Renal pelvis (tissue), 4 donors: ENCODE measurements around the gene NT5DC3. TPM values are rescaled to one million over a fixed set of nuclear protein-coding genes. Genes with fewer than 3 reads are reported as not detected.
"Not testable (repeated sequence)": the region's sequence is repeated elsewhere in the genome, so short reads cannot be mapped to it uniquely, and the experiment has no call there.

Source experiments
- DNase-seq: peaks from one replicate; pipeline ENCODE4 v3.0.0-alpha.2; 2013
- polyA plus RNA-seq, 3 donors: library from polyadenylated mRNA; unstranded; fragments of 120-200 nt; gene quantifications; one replicate each; pipeline ENCODE4 v1.2.1, GENCODE V29; 2013; ENCODE audit not compliant: insufficient read length in 3 of 3

NT5DC3 gene
- polyA plus RNA-seq, 3 donors, result 4.1 to 8.5 (median 8.5) TPM

DNA sequence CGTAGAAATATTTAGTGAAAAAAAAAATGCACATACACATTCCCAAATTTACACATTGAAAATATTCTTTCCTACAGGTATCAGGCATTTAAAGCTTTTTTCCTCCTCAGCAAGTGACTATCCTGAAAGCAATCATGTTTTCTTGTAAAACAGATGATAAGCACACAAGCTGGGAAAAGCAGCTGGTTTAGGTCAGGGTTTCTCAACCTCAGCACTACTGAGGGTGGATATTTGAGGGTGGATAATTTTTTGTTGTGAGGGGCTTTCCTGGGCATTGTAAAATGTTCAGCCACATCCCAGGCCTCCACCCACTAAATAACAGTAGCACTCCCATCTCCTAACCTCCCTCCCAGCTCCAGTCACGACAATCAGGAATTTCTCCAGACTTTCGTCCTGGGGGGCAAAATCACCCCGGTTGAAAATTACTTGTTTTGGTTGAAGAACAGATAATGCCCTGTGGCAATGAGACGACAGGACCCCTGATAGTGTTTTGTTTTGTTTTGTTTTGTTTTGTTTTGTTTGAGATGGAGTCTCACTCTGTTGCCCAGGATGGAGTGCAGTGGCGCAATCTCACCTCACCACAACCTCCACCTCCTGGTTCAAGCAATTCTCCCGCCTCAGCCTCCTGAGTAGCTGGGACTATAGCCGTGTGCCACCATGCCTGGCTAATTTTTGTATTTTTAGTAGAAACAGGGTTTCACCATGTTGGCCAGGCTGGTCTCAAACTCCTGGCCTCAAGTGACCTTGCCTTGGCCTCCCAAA lies 15.0 kb upstream of the NT5DC3 start:
- DNase-seq, result no peak

DNA sequence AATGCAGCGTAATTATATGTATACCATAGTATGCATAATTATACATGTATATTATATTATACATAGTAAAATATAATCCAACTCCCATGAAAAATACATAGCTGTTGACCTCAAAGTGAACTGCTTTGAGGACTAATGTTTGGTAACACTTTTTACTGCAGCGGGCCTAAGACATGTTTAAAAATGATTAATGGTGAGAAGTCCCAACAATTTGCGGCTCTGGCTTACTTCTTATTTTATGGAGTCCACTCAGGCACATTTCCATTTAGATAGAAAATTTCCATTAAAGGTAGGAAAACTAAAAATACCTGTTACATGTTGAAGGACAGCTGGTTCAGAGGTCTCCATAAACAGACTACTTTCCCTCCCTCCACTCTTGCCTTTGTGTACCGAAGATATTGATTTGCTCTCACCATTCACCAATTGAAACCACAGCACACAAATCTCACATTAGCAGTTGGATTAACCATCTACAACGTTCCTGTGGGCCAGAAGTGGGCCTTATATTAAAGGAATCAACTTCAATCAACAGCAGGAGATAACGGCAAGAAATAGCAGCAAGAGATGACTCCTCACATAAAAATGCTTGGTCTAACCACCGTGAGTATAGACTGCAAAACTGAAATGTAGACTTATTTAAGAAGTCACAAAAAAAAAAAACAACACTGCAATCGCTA lies 14.1 kb upstream of the NT5DC3 start:
- DNase-seq, result no peak

- no peak for DNase-seq
Observed at GRCh38 chr12:103854372-103854973, 13.4 kb upstream of the NT5DC3 start.

DNA sequence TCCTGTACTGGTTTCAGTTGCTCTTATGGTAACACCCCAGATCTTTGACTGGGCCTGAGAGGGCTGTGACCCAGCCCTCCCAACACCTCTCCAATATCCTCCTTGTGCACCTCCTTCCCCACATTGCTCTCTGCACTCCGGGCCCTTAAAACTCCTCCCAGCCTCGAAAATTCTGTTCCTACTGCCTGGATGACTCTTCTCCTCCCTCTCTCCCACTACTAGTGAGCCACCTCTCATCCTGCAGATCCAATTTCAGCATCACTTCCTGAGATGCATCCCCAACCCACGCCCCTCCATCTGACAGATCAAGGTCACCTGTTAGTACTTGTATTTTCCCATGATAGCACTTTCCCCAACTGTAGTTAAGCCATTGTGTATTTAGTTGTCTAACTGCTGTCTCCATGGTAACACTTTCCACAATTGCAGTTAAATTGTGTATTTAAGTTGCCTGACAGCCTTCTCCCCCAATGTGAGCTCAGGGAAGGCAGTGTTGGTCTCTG lies 11.5 kb upstream of the NT5DC3 start:
- peak; percentile 42 for DNase-seq

- no peak for DNase-seq
Observed at GRCh38 chr12:103851127-103851526, 10.1 kb upstream of the NT5DC3 start.

GRCh38 chr12:103850429-103850828 lies 9.4 kb upstream of the NT5DC3 start:
- DNase-seq, result no peak

DNA sequence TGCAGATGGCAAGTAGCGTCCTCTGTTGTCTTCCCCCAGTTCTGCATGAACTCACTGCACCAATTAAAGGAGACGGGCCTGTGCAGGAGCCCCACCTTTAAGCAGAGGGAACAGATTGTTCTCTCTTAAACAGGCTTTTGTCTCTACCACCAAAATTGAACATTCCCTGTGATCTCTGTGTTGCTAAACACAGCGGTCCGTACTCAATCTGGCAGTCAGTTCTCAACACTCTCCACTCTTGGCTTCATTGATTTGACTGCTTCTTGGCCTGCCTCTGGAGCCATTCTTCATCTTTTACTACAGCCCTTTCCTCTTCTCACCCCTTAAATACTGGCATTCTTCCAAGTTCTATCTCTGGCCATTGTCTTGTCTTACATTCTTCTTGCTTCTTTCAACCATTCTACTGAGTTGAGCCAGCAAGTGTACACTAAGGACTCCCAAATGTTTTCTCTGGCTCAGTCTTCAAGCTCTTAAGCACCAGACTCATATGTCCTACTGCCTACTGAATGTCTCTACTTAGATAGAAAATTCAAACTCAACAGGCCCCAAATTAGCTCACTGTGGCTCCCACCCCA lies 8.0 kb upstream of the NT5DC3 start:
- DNase-seq, result no peak

DNA sequence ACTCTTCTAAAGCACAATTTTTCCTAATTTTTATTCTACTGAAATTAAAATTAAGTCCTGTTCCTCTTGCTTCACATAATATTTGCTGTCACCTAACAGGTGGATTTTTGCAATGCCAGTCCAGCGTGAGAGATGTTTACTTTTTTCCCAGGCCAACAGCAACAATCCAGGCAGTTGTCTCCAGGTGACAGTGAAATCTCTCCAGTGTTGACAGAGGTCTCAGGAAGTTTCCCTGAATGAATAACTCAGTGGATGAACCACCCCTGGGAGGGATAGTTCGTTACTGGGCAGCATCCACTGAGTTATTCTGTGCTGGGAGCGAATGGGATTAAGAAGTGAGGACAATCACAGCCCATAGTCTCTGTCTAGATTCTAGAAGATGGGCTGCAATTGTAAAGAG lies 7.1 kb upstream of the NT5DC3 start:
- no peak for DNase-seq

- DNase-seq, result no peak
Observed at GRCh38 chr12:103846415-103846814, 5.4 kb upstream of the NT5DC3 start.

DNA sequence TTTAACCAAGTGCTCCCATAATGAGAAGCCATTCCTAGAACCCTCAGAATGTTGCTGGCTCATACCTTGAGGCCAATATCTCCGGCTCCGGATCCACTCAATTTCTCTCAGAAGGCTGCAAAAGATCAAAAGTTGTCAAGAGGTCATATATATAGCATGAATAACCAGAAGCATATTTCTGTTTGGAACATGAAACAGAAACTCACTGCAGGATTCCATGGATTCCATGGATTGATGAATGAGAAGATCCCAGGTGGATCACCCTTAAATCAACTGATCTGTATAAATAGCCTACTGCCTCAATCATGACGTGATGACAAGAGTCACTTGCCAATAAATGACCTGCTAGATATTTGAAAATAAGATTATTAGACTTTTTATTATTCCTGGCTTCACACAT lies 3.3 kb upstream of the NT5DC3 start:
- no peak for DNase-seq

DNA sequence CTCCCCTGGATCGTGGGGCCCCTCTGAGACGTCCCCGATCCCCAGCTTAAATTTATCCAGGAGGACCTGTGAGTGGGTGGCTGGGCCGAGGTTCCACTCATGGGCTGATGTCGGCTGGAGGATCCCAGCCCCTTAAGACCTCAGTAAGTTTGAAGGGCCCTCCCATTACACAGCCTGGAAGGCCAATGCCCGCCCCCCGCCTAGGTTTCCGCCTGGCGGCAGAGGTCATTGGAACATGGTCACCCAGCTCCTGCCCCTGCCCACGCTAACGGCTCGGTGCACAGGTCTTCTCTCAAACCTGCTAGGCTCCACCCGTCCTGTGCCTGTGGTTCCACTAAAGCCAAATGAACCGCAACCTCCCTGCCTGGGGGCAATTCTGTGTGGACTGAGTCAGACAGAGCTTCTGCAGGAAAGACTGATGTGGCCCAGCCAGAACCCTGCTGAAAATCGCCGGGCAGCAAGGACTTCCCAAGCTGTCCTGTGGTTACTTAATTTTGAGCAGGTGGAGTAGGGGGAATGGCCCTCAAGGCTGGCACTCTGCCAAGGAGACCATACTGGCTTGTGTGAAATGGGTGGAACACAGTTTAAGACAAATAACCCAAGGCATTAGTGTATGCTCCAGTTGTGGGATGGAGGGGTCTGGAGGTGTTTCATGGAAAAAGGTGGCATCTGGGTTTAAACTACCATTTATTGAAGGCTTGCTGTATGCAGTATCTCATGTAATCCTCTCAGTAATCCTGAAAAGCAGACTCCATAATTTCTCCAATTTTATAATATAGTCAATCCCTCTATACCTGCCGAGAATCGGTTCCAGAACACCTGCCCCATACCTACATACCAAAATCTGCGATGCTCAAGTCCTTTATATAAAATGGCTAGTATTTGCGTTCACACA lies 903 bp upstream of the NT5DC3 start:
- peak; percentile 65 for DNase-seq

- peak; percentile 24 for DNase-seq
Observed at GRCh38 chr12:103840462-103840875, 565 bp downstream of the NT5DC3 start.

DNA sequence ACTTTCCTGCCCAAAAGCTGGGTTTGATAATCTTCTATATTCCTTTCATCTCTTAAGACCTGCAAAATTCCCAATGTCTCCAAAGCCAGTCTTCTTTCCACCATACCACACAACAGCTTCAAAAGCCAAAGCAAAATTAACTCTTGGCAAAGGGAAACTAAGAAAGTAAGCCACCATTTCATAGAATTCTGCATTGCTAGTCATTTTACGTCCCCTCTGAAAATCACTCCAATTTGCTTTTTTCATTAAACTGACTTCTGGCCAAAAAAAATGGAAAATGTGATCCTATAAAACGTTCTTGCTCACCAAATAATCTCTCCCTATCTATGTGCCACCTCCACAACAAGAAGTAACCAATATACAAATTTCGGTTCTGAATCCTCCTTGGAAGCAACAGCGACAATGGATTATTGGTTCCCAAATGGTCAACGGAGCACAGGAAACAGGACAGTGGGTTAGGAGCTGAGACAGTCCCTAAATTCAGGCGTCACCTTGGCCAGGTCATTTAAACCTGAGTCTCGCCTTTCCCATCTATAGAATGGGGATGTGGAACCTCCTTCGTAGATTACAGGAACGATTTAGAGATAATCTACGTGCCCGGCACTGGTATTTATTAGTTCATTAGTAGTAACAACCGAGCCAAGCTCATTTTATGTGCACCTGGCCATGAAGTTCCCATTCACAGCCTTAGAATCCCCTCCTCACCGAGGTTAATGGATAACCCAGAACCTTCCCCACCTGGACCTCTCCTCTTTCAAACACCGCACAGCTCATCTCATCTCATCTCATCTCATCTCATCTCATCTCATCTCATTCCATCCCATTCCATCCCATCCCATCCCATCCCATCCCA lies 1.2 kb downstream of the NT5DC3 start:
- no peak for DNase-seq

DNA sequence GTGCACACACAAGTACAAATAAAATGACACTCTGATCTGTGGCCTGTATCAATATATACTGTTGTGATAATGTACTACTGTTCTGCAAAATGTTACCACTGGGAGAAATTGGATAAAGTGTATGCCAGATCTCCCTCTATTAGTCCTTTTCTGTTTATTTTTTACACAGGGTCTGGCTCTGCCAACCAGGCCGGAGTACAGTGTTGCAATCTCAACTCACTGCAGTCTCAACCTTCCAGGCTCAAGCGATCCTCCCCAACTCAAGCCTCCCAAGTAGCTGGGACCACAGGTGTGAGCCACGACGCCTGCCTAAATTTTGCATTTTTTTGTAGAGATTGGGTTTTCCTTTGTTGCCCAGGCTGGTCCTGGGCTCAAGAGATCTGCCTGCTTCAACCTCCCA lies 1.9 kb downstream of the NT5DC3 start:
- no peak for DNase-seq

DNA sequence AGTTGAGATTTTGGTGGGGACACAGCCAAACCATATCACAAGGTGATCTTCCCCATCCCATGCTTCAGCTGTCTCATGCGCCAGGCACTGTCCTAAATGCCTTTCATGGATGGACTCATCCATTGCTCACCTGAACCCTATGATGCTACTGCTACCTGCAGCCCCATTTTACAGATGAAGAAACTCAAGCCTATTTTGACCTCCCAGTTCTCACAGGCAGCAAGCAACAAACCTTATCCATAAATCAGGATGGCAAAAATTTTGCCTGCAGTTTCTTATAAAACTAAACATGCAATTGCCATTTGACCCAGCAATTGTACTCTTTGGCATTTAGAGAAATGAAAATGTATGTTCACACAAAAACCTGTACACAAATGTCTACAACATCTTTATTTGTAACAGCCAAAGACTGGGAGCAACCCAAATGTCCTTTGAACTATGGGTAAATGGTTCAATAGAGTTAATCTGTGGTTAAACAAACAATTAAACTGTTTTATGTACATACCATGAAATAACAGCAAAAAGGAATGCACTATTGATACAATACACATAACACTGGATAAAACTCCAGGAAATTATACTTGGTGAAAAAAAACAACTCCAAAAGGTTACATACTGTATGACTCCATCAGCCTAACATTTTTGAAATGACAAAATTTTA lies 2.6 kb downstream of the NT5DC3 start:
- DNase-seq, result no peak

GRCh38 chr12:103836345-103836744 lies 4.7 kb downstream of the NT5DC3 start:
- no peak for DNase-seq

DNA sequence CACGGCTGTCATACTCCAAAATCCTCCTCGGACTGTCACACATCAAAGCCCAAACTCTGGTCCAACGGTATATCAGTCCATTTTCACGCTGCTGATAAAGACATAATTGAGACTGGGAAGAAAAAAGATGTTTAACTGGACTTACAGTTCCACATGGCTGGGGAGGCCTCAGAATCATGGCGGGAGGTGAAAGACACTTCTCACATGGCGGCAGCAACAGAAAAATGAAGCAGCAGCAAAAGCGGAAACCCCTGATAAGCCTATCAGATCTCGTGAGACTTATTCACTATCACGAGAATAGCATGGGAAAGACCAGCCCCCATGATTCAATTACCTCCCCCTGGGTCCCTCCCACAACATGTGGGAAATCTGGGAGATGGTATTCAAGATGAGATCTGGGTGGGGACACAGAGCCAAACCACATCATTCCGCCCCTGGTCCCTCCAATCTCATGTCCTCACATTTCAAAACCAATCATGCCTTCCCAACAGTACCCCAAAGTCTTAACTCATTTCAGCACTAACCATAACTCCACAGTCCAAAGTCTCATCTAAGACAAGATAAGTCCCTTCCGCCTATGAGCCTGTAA lies 5.2 kb downstream of the NT5DC3 start:
- not testable (repeated sequence) for DNase-seq

DNA sequence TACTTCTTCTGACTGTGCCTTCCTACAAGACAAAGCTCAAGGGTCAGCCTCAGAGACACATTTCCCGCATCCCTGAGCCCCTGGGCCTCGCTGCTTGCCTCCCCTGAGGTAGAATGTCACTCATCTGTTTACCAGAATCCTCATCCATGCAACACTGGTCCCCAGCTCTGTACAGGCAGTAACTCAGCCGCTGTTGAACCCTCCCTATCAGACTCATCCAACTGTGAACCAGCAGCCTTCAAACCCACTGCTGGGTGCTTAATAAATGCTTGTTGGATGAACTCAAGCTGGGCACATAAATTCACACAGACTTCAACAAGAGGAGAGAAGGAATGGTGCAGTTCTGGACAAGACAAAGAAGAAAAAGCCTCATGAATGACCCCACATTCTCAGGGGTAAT lies 6.1 kb downstream of the NT5DC3 start:
- peak; percentile 22 for DNase-seq

DNA sequence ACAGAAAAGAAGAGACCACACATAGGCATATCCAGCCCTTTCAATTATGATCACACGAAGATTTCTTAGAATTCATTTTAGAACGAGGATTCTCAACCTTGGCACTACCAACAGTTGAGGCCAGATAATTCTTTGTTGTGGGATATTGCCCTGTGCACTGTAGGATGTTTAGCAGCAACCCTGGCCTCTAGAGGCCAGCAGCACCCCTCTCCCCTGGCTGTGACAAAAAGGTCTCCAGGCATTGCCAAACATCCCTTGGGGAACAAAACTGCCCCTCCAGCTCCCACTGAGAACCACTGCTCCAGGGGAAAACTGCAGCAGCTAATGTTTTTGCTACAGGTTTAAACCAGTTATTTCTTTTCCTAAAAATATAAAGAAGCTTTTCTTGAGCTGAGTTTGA lies 7.1 kb downstream of the NT5DC3 start:
- DNase-seq, result no peak
